HG02571 (cell line): Measurements from ENCODE around the gene PAN3.

Source experiments
- ATAC-seq: cut with Tn5 transposase; IDR thresholded peaks from one replicate; pipeline ENCODE4 v1.9.1; 2021; ENCODE audit warnings: mild to moderate bottlenecking, moderate library complexity; ENCODE audit not compliant: unreplicated experiment

PAN3 gene

GRCh38 chr13:28299916-28300315, 161.6 kb downstream of the PAN3 start:
- no peak for ATAC-seq

- no peak for ATAC-seq
These were observed 163.5 kb downstream of the PAN3 start for GRCh38 chr13:28301839-28302238.

GRCh38 chr13:28306325-28306724, 168.0 kb downstream of the PAN3 start:
- ATAC-seq = no peak

- no peak for ATAC-seq
These were observed 175.2 kb downstream of the PAN3 start for GRCh38 chr13:28313579-28313978.

DNA sequence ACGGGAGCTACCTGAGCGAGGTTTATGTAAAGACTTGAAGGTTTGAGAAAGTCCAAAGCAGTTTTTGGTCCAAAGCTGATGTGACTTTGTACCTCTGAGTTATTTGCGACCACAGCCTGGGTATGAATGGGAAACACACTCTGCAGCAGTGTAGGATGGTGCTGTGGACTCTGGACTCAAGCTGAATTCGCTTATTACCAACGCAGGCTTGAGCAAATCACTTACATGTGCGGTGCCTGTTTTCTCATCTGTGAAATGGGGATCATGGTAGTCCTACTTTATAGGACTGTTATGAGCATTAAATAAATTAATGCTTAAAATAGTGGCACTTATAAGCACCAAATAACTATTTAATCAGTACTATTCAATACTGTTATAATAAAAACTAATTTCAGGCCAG, 176.5 kb downstream of the PAN3 start:
- no peak for ATAC-seq

DNA sequence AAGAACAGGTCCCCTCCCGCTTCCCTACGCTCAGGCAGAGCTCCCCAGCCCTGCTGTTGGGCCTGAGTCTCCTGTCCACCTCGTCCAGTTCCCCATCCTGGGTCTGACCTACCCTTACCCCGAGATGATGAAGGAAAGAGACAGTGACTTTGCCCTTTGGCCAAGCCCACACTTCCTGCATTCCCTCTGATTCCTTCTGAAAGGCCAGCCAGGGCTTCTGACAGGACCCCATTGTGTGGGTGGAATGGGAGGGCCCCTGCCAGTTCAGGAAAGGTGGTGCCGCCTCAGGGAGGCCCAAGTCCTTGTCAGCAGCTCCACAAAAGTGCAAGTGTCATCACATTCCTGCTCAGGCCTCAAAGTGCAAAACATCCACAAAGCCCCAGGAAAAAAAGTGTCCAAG, 177.8 kb downstream of the PAN3 start:
- no peak for ATAC-seq

DNA sequence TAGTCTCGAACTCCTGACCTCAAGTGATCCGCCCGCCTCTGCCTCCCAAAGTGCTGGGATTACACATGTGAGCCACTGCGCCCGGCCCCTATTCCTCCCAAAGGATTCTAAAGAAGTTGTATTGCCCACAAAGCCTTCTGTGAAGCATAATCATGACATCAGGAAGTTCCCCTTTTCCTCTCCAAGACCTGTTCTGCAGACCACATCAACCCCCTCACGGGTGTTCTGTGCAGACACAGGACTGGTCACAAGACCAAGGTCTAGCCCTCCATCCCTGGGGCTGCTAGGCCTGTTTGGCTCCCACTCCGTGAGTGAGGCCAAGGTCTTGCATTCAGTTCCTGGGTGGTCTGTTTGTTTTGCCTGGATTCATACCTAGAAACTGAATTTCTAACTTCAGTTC, 178.5 kb downstream of the PAN3 start:
- ATAC-seq = no peak

GRCh38 chr13:28318496-28318895, 180.2 kb downstream of the PAN3 start:
- ATAC-seq = no peak

GRCh38 chr13:28319528-28319927, 181.2 kb downstream of the PAN3 start:
- ATAC-seq = no peak

- ATAC-seq = no peak
These were observed 181.9 kb downstream of the PAN3 start for GRCh38 chr13:28320209-28320608.

DNA sequence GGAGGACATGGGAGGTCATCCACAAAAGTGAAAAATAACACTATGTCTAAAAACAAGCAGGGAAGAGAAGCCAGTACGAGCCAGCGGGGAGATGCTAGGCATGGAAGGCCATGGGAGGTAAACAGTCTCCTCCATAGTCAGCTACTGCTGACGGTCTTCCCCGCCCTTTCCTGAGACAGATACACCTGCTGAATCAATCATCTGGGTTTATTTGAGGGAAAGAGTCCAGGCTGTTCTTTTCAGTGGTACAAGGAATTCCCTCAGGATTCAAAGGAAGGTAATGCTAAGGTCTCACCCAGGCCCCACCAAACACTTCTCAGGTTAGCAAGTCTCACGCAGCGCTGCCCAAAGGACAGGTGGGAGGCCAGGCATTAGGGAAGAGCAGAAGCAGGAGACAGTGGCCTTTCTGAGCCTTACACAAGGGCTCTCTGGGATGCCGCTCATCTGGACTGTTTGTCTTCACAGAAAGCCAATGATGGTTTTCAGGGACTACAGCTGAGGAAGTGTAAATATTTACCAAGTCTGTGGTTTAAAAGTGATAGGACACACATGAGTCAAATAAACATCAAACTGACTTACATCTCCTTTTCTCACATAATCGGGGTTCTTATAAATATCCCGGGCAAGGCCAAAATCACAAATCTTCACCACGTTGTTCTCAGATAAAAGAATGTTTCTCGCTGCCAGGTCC, 182.7 kb downstream of the PAN3 start:
- no peak for ATAC-seq

GRCh38 chr13:28321756-28322155, 183.4 kb downstream of the PAN3 start:
- no peak for ATAC-seq

DNA sequence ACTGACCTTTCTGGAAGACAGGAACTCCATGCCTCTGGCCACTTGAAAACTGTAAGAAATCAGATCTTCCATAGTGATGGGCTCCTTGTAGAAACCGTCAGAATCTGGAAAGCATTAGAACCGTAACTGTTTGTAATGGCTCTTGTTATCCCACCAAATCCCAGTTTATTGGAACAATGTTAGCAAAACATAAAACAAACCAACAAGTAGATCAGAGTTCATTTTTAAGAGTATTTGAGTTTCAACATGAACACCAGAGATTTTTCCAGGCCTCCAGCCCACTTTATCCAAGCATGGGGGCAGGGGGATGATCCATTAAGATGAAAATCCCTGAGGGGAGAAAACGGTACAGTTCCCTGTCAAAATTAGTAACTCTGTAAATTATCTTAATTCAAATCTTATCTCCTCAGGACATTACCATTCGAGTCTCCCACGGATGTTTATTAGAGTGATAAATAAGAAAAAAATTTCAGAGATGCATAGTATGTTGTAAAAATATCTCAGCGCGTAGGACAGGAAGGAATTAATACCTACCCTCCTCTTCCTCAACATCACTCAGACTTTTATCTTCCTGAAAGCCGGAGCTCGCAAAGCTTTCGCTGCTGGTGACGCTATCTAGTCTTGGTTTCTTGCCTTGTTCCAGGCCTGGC, 184.0 kb downstream of the PAN3 start:
- ATAC-seq = no peak

GRCh38 chr13:28324181-28324789, 185.9 kb downstream of the PAN3 start:
- no peak for ATAC-seq

DNA sequence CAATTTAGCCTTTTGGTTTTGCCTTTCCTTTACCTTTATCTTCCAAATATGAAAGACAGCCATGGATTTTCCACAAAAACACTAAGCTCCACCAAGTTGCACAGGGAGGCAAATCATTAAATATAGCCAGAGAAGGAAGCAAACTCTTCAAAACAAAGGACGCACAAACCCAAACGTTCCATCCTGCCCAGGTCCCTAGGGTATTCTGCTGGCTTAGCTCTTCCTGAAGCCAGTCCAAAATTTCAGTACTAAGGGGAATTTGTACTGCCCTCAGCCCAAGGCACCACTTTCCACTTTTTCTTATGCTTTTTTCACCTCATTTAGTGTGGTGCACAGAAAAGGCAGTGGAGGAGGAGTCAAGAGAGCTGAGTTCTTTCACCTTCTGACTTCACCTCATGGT, 186.7 kb downstream of the PAN3 start:
- no peak for ATAC-seq

DNA sequence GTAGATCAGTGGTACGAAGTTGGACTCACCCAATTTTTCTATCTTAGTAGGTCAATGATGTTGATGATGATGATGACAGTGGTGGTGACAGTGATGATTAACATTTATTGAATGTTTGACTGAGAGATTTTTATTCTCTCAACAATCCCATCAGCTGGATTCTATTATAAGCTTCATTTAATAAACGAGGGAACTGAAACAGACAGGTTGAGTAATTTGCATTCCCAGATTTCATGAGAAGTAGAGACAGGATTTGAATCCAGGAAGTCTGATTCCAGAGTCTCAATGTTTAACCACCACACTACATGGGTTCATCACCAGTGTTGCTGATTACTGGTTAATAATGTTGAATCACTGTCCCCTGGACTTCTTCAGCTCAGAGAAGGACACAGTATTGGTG, 187.7 kb downstream of the PAN3 start:
- no peak for ATAC-seq

GRCh38 chr13:28327373-28328270, 189.3 kb downstream of the PAN3 start:
- ATAC-seq = no peak

DNA sequence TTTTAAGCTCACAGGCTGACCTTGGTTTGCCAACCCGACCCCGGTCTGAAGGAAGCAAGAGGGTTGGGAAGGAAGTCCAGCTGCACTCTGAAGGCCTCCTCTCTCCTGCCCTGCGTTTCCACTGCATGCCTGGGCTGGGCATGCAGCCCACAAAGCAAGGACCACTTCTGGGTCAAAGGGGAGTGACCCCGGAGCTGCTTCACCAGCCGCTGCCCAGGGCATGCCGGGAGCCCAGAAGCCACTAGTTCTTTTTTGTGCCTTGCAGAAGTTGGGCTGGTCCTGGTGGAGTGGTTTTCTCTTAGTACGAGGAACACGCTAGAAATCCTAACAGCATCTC, 189.9 kb downstream of the PAN3 start:
- ATAC-seq = no peak

DNA sequence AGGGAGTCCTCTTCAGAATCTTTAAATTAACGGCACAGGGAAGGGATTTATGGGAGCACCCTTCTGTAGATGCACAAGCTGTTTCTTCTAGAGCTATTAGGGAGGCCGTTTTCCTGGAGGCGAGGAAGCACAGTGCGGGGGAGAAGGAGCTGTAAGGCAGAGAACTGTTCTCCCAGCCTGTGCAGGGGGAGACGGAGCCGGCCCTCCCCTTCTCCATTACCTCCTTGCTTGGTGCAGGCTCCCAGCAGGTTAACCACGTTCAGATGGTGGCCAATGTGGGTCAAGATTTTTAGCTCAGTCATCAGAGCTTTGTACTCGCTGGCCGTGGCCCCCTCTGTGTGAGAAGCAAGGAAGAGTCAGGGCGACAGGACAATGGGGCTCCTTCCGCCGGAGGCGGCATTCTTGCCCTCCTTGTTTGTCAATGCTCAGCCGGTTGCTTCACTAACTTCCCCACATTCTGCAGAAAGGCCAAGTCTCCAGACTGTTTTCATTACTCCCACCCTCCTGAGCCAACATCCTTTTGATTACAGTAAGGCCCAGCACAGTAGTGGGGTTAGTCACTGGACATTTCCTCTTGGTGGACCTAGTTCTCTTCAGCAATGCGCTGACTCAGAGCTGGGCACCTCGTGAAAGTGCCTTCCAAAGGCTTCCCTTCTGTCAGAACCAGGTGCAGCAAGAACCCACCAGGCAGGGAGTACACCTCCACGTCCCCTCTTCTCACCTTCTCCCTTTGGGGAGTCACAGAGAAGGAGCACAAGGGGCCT, 191.2 kb downstream of the PAN3 start:
- no peak for ATAC-seq

GRCh38 chr13:28333204-28333881, 195.0 kb downstream of the PAN3 start:
- no peak for ATAC-seq
